ENCODE data around the gene WASHC4.

WASHC4 gene

GRCh38 chr12:105206686-105207374, 99.3 kb downstream of the WASHC4 start:
- DNase-seq (ENCODE audit: low read depth): no peak

- no peak for DNase-seq (ENCODE audit: low read depth)
Observed at GRCh38 chr12:105209091-105209490, 101.6 kb downstream of the WASHC4 start.

- DNase-seq (ENCODE audit: low read depth): no peak
Observed at GRCh38 chr12:105212438-105212837, 104.9 kb downstream of the WASHC4 start.

- no peak for DNase-seq (ENCODE audit: low read depth)
Observed at GRCh38 chr12:105214148-105214547, 106.6 kb downstream of the WASHC4 start.

GRCh38 chr12:105214670-105215375, 107.3 kb downstream of the WASHC4 start:
- no peak for DNase-seq (ENCODE audit: low read depth)

GRCh38 chr12:105218434-105218833, 110.9 kb downstream of the WASHC4 start:
- DNase-seq (ENCODE audit: low read depth): no peak

Measured in CMK (cell line).